CD4-positive, alpha-beta T cell treated with Interferon gamma for 1 hour (primary cell): Measurements from ENCODE around the gene IFIT3.
"Not testable (repeated sequence)": the region's sequence is repeated elsewhere in the genome, so short reads cannot be mapped to it uniquely, and the experiment has no call there.

Experiments used
- DNase-seq: peaks from one replicate; pipeline ENCODE4 v3.0.0-alpha.2; 2020

IFIT3 gene

GRCh38 chr10:89336241-89336640, 8.4 kb downstream of the IFIT3 start:
- DNase-seq, result no peak

- no peak for DNase-seq
These were observed 9.7 kb downstream of the IFIT3 start for GRCh38 chr10:89337484-89337883.

- DNase-seq, result no peak
These were observed 10.9 kb downstream of the IFIT3 start for GRCh38 chr10:89338713-89339112.

GRCh38 chr10:89339875-89340274, 12.1 kb downstream of the IFIT3 start:
- DNase-seq, result no peak

GRCh38 chr10:89341649-89342048, 13.9 kb downstream of the IFIT3 start:
- no peak for DNase-seq

- DNase-seq, result no peak
These were observed 14.6 kb downstream of the IFIT3 start for GRCh38 chr10:89342206-89342958.

GRCh38 chr10:89343089-89343767, 15.4 kb downstream of the IFIT3 start:
- no peak for DNase-seq

- DNase-seq, result no peak
These were observed 16.4 kb downstream of the IFIT3 start for GRCh38 chr10:89344156-89344555.

- no peak for DNase-seq
These were observed 17.7 kb downstream of the IFIT3 start for GRCh38 chr10:89345367-89346000.

GRCh38 chr10:89346405-89347254, 18.8 kb downstream of the IFIT3 start:
- DNase-seq, result no peak

GRCh38 chr10:89347701-89348457, 20.1 kb downstream of the IFIT3 start:
- DNase-seq, result no peak

GRCh38 chr10:89348481-89348880, 20.7 kb downstream of the IFIT3 start:
- DNase-seq, result no peak

- DNase-seq, result no peak
These were observed 21.2 kb downstream of the IFIT3 start for GRCh38 chr10:89348975-89349374.

- not testable (repeated sequence) for DNase-seq
These were observed 23.0 kb downstream of the IFIT3 start for GRCh38 chr10:89350631-89351315.

GRCh38 chr10:89351412-89351779, 23.6 kb downstream of the IFIT3 start:
- DNase-seq, result no peak

GRCh38 chr10:89351780-89352597, 24.2 kb downstream of the IFIT3 start:
- no peak for DNase-seq

GRCh38 chr10:89352802-89353201, 25.0 kb downstream of the IFIT3 start:
- DNase-seq, result no peak

GRCh38 chr10:89355394-89355931, 27.7 kb downstream of the IFIT3 start:
- DNase-seq, result no peak

GRCh38 chr10:89357096-89357495, 29.3 kb downstream of the IFIT3 start:
- no peak for DNase-seq

GRCh38 chr10:89357975-89358374, 30.2 kb downstream of the IFIT3 start:
- no peak for DNase-seq

- no peak for DNase-seq
These were observed 32.4 kb downstream of the IFIT3 start for GRCh38 chr10:89360157-89360556.
